CD4-positive, alpha-beta T cell treated with Interleukin-17A for 4 hours (primary cell): ENCODE data around the gene GPR37L1.

Experiments used
- DNase-seq: peaks from one replicate; pipeline ENCODE4 v3.0.0-alpha.2; 2020; ENCODE audit warnings: mixed read lengths

Gene GPR37L1, protein sequence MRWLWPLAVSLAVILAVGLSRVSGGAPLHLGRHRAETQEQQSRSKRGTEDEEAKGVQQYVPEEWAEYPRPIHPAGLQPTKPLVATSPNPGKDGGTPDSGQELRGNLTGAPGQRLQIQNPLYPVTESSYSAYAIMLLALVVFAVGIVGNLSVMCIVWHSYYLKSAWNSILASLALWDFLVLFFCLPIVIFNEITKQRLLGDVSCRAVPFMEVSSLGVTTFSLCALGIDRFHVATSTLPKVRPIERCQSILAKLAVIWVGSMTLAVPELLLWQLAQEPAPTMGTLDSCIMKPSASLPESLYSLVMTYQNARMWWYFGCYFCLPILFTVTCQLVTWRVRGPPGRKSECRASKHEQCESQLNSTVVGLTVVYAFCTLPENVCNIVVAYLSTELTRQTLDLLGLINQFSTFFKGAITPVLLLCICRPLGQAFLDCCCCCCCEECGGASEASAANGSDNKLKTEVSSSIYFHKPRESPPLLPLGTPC

DNA sequence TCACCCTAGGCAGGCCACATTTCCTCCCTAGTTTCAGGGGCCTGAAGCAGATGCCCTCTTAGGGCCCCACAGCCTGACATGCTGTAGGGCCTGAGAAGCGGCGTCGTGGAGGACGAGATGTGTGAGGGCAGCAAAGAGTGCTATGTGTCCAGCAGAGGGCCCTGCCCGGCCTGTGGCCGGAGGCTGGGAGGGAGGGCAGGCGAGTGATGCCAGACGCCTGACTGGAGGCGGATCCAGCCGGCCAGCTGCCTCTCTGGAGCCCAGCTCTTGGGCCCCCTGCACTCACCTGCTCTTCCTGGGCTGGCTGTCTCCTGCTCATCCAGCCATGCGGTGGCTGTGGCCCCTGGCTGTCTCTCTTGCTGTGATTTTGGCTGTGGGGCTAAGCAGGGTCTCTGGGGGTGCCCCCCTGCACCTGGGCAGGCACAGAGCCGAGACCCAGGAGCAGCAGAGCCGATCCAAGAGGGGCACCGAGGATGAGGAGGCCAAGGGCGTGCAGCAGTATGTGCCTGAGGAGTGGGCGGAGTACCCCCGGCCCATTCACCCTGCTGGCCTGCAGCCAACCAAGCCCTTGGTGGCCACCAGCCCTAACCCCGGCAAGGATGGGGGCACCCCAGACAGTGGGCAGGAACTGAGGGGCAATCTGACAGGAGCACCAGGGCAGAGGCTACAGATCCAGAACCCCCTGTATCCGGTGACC lies at the start of gene GPR37L1:
GPR37L1 (plus strand) TSS at position 279 of the 697 bp plus-strand sequence; CDS start at position 326, 47 bp downstream.
- no peak for DNase-seq

DNA sequence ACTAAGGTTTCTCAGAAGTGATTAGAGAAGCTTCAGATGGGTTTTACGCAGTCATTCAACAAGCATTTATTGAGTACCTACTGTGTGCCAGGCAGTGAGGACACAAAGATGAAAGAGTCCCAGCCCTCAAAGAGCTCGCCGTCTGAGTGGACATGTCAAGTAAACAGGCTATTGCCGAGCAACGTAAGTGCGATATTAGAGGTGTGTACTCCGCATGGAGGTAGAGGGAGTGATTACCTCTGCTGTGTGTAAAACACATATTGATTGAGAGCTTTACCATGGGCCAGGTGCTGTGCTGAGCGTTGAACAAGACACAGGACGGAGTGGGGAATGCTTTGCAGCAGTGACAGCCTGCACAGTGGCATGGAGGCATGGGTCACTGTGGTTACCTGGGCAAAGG lies 49.5 kb upstream of the GPR37L1 start:
- no peak for DNase-seq

DNA sequence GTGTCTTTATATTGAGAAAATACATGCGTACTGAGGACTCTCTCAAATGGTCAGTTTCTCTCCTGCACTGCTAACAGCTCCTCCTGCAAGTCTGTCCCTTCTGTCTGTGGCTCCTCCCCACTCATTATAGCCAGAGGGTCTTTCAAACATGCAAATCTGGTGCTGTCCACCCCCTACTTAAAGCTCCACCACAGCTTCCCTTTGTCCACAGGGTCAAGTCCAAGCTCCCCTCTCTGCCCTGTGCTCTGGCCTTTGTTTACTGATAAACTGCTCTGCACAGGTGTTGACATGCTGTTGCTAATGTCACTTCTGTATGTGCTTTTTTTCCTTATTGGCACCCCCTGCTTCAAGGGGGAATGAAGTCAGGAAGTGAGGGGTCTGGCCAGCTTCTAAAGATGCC lies 47.7 kb upstream of the GPR37L1 start:
- no peak for DNase-seq

DNA sequence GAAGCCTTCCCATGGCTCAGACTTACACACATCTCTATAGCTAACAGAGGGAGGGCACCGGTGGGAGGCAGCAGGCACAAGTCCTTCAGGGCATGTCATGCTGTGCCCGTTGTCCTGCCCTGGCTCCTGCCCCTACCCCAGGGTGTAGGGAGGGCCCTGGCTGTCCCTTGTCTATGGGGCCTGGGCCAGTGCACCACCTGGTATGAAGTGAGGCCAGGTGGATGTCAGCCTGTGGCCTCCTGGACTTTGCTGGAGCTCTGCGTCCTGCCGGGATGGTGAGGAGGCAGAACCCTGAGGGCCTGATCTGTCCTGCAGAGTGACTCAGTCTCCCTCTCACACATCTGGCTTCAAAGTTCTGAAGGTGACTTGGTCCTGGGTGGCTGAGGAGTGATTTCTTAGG lies 47.3 kb upstream of the GPR37L1 start:
- no peak for DNase-seq

DNA sequence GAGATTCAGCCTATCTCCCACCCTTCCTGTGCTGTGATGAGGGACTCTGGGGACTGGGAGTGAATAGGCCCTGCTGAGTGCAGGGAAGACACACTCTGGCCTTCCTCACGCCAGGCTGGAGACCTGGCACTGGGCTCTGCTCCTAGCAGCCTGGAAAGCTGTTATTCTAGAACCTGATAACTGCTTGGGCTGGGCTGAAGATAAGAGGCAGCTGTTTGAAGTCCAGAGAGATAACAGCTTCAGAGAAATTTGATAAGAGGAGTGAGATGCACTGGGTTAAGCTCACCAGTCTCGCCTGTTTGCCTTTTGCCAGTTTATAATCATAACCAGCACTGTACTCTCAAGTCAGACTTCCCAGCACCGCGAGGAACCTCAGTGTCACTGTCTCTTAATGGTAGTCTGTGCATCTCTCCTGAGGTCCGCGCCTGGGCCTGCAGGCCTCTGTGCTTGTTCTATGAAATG lies 46.6 kb upstream of the GPR37L1 start:
- no peak for DNase-seq

DNA sequence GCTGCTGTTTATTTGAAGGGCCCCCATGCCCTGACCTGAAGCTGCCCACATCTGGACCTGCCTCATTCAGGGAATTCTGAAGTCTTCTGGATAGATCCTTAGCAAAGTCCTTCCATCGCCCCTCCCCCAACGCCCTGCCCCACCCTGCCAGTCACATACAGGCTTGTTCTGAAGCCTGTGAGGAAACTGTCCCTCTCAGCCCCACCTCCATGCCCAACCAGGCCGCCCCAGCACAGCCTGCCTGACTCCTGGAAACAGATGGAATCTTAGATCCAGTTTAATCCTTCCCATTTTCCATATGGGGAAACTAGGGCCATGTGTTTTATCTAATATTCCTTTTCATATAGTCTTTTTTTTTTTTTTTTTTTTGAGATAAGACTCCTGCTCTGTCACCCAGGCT lies 44.5 kb upstream of the GPR37L1 start:
- DNase-seq = no peak

DNA sequence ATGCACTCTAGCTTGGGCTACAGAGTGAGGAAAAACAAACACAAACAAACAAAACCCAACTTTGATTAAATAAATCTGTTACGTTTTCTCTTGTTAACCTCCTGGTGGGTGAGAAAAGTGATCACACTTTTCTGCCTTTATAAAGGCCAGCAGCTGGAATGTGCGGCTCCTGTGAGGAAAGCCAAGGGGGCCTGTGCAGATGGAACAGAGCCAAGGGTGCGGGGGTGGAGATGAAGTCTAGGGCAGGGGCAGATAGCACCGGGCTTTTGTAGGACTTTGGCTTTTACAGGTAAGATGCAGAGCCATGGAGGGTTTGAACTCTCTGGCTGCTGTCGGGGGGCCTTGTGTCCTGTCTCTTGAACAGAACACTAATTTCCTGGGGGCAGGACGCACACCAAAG lies 40.7 kb upstream of the GPR37L1 start:
- DNase-seq = no peak

DNA sequence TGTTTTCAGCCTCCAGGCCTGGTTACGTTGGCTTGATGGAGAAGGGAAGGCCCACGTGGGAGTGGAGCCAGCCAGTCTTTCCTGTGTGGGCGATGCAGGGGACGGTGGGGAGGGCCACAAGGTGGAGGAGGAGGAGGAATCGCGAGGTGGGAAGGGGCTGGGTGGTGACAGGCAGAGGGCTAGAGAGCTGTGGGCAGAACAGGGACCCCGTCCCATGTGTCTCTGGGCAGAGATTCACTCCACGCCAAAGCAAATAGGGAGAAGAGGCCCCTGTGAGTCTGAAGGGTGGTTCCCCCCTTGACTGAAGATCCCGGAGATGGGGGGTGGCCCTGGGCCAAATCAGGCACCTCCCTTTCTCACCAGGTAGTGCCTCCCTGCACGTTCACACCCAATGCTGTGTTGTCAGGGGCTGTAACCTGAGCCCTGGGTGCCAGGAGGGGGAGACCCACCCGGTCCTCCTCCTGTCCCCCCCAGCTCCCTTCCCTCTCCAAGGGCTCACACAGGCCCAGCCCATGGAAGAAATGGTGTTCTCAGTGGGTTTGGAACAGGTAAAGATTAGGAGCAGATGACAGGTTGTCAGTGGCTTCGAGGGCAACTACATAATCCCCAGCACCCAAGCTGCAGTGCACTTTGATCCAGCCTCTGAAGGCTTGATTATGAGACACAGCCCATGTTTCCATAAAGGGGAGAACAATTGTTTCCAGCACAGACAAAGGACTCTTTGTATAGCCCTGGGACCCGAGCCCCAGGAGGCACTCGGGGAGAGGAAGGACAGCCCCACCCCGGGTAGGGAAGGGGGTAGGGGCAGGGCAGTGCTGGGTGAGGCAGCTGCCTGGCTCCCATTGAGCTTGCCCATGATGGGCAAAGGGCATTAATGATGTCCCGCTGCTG lies 37.7 kb upstream of the GPR37L1 start:
- DNase-seq = no peak

DNA sequence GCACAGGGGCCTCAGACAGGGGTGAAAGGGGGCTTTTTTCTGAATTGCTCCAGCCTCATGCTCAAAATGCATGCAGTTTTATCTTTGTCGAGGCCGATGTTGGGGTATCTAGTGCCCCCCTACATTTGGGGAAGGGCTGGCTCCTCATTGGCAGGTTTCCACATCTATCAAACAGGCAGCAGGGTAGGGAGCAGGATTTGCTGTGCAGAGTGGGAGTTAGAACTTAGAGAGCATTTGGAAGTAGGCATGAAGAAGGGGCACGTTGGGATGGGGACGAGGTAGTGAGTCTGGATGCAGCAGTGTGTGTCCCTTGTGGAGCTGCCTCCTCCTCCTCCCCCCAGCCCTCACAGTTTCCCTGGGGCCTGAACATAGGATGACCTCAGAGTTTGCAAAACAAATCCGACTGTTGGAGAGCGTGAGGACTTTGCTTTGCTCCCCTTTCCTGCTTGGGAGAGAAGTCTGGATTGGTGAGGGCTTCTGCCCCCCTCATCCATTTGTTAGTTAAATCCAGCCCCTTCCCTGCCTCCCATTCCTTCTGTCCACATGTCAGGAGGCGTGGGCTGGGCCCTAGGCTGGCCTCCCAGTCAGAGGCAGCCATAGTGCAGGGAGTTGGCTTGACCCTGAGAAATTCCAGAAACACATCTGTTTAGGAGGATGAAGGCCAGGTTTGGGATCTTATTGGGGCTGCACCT lies 36.9 kb upstream of the GPR37L1 start:
- no peak for DNase-seq

DNA sequence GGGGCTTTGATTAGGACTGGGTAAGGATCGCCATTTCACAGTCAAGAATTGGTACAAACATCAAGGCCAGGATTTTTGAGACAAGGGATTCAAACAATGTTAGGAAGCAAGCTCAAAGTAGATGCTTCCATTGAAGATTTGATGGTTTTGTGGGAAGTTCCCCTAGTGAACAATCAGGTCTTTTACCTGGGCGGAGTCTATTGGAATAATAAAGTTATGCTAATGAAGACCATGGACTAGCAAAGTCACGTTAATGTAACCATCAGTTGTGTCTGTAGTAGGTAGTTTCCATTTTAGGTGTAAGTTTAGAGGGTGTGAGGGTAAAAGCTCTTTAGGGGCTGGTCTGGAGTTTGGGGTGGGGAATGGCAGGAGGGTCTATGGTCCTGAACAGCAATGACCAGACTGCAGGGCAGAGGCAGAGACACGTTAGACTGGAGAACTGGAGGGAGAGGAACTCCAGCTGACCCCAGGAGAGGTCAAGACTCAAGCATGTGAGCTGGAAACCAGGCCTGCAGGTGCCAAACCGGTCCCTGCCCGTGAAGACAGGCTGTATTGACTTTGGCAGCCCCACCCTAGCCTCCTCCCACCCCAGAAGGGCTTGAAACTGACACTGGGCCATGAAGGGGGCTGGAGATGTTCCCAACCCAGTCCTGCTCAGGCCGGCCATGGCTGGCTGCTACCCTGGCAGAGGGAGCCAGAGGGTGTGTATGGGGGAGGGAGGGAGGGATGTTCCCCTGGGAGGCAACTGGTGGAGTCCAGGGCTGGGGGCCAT lies 36.0 kb upstream of the GPR37L1 start:
- DNase-seq = no peak

DNA sequence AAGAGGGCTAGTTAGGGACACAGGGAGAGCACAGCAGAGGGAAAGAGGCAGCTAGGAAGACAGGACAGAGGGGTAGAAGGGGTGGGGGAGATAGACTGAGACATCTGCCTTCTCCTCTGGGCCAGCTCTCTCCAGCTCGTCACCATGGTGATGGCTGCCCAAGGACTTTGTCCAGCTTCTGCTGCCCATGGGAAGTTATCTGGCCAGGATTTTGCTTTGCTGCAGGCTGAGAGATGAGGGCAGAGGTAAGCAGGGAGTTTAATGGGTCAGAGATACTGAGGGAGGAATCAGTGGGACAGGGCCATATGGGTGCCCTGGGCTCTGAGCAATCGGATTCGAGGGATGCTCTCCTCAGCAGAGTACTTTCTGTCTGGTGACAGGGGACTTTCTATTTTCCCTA lies 34.5 kb upstream of the GPR37L1 start:
- DNase-seq = no peak

DNA sequence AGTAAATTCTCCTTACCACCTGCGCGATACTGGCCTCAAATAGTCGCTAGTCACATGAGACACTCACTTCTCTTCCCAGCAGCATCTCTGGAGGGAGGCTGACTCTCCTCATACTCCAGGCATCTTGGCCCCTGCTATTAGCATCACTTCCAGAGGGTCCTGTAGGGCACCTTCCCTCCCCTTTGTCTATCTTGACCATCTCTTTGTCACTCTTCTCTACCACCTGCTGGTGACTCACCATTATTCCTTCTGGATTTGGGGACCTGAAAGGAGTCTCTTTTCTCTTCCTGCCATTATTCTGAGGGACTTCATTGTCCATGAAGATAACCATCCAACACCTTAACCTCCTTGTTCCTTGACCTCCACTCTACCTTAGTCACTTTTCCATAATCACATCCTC lies 31.7 kb upstream of the GPR37L1 start:
- DNase-seq = no peak

DNA sequence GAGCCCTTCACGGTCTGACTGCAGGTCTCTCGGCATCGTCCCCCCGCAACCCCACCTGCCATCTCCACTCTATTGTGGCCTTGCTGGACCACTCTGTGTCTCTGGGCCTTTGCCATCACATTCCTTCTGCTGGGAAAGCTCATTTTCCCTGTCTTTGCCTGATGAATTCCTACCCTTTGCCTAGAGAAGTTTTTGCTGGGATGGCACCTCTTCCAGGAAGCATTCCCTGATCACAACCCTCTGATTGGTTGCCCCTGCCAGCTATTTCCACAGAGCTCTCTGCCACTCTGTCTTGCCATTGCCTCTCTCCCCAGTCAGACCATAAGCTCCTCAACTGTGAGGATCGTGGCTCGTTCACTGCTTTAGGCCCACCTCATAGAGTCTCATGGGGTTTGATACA lies 28.9 kb upstream of the GPR37L1 start:
- no peak for DNase-seq

DNA sequence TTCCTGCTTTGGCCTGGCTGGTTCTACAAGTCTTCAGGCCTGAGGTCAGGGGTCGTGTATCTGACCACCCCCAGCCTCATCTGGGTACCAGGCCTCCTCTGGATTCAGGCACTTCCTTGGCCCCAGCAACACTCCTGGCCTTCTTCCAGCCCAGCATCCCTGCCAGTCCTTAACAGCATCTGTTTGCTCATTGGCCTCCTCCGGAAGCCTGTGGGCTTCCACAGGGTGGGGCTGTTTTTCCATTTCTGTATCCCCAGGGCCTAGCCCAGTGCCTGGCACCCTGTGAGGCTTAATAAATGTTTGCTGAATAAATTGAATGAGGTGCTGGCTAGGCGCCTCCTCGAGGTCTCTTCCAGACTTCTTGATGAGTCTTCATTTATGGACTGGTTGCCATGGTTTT lies 21.5 kb upstream of the GPR37L1 start:
- no peak for DNase-seq

DNA sequence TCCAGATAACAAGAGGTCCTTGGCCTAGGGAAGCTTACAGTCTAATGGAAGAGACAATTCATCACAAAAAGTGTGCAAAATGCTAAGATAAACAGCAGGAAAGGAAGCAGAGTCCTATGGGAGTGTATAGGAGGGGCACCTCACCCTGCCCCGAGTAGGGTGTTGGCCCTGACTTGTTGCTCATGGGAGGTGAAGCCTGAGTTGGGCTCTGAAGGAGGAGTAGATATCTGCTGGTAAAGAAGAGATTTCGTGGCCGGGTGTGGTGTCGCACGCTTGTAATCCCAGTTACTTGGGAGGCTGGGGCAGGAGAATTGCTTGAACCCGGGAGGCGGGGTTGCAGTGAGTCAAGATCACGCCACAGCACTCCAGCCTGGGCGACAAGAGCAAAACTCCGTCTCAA lies 18.6 kb upstream of the GPR37L1 start:
- no peak for DNase-seq

DNA sequence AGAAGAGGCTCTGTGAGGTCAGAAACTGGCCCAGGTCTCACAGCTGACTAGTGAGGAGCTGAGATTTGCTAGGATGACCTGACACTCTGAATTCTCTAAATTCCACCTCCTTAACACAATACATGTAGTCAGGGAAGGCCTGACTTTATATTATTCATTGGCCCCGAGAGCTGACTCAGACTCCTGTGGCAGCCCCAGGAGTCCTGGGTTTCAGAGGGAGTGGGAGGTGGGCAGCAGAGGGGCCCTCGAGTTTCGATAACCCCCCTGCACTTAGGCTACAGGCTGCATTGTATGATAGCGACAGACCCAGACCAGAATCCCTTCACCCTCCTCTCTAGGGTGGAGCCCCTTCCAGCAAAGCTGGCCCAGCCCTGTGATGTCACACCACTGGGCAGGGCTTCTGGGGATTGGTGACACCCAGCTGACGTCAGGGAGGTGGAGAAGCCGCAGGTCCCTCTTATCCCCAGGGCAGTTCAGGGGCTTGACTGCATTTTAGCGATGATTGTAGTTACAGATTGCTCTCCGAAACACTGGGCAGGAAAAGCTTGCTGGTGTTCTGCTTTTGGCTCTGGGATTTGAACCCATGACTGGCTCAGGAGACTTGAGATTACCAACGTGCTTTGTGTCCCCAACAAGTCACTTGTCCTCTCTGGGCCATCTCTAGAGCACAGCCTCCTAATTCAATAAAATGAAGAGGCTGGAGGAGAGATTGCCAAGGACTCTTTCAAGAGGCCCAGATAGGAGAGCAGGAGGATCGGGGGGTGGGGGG lies 17.0 kb upstream of the GPR37L1 start:
- no peak for DNase-seq

DNA sequence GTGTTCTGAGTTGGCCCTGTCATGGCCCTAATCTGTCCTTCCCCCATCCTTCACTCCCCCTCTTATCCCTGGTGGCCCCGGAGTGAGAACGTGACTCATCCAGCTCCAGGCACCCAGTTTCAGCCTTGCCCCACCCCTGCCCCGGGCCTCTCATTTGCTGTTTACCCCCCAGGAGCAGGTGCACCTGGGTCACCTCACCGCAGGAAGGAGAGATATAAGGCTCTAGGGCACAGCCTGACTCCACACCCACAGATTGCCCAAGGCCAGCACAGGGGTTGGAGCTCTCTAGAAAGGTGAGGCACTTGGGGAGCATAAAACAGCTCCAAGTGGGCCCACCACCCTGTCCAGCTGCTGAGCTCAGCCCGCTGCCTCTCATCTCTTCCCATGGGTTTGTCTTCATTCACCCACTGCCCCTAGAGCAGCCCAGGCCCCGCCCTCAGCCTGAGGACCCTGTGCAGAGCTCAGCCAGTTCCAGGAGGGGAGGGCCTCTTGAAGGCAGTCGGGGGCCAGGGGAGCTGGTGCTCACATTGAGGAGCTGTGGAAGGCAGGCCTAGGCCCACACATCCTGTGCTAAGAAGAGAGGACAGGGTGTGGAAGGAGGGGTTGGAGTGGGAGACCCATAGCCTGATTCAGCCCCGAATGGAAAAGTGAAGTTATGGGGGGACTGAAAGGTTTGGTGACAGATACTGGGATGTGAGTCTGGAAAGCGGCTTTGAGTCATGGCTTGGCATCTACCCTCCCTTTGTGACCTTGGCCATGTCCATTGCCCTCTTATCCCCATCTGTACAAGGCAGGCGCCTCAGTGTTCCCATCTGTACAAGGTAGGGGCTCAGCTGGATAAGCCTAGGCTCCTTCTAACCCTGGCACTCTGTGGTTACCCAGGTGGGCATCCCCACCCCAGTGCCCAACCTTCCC lies 16.1 kb upstream of the GPR37L1 start:
- DNase-seq = no peak

DNA sequence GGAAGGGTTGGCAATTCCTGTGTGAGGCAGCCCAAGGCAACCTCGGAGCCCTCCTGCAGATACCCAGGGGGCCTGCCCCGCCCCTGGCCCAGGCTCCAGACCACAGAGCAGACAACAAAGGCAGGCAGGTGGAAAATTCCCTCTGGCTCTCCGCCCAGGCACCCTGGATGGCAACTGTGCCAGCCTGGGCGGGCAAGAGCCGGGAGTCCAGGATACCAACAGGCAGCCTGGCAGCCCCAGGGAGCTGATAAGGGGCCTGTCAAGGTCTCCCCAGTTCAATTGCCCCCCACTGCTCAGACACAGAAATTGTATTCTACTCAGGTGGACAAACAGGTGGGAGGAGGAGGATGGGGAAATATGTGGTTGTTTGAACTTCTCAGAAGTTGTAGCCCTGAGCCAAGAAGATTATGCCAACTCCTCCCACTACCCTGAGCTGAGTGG lies 15.4 kb upstream of the GPR37L1 start:
- DNase-seq = no peak
